Fibroblast of pulmonary artery (primary cell): ENCODE data around the gene DUSP11.

Experiments used
- DNase-seq: peaks from one replicate; pipeline ENCODE4 v3.0.0-alpha.2; 2010; ENCODE audit warnings: low read depth
- H3K4me3 ChIP-seq: replicated peaks from 2 replicates; pipeline ENCODE4 v1.5.1; 2011; ENCODE audit warnings: low read depth, mild to moderate bottlenecking, control low read depth, low read length, moderate library complexity
- CTCF ChIP-seq: IDR thresholded peaks from 2 replicates; pipeline ENCODE4 v1.5.1; 2011; ENCODE audit warnings: mild to moderate bottlenecking, control low read depth, low read length, inconsistent platforms; ENCODE audit errors: missing control alignments

DUSP11 gene

DNA sequence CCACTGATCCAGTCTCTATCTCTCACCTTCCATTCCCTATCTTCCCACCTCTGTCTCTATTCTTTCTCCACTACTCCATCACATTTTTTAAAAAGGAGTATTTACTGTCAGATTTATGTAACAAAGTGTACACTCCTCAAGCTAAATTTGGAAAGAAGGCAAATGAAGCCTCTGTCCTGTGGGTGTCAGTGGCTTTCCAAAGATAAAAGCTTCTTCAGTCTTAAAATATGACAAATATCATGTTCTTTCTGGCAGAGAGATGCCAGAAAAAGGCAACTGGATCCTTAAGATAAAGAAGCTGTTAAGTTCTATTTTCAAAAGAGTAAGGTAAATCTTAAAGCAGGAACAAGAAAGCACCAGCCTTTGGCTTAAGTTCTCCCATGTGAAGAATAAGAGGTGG is 7.1 kb downstream of the DUSP11 start:
- DNase-seq = no peak
- TF ChIP-seq CTCF = no peak
- H3K4me3 ChIP-seq = no peak overlapping the region

DNA sequence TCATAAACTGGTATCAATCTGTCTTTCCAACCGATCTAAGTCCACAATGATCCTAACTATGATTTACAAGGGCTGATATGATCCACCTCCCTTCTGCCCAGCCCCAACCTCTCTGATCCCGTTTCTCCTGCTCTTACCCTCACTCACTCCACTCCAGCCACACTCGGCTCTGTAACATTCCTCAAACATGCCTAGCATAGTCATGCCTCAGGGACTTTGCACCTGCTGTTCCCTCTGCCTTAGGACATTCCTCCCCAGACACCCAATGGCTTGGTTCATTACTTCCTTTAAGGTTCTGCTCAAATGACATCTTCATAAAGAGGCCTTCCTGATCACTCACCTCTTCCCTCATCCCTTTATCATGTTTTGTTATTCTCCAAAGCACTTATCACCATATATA is 9.2 kb downstream of the DUSP11 start:
- no peak for DNase-seq
- H3K4me3 ChIP-seq = no peak overlapping the region
- no peak for TF ChIP-seq CTCF

DNA sequence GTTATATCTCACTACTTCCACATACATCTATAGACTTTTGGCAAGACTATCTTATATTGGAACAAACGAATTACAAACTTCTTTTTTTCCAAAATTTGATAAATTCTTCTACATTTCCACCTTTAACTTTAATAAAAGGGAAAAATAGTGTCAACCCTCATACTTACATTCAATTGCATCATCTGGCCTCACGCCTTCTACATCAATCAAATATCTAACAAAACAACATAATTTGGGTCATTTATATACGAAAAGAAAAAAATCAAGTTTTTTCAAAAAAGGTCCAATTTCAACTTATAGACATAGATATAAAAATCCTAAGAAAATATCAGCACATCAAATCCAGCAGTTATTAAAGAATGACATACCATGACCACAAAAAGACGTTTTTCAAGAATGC is 12.9 kb downstream of the DUSP11 start:
- TF ChIP-seq CTCF = no peak
- DNase-seq = no peak
- no peak overlapping the region for H3K4me3 ChIP-seq

GRCh38 chr2:73766349-73766748 is 13.6 kb downstream of the DUSP11 start:
- H3K4me3 ChIP-seq = no peak overlapping the region
- DNase-seq = no peak
- TF ChIP-seq CTCF = no peak

- no peak overlapping the region for H3K4me3 ChIP-seq
- TF ChIP-seq CTCF = no peak
- no peak for DNase-seq
Observed at GRCh38 chr2:73764945-73765344, 15.0 kb downstream of the DUSP11 start.

DNA sequence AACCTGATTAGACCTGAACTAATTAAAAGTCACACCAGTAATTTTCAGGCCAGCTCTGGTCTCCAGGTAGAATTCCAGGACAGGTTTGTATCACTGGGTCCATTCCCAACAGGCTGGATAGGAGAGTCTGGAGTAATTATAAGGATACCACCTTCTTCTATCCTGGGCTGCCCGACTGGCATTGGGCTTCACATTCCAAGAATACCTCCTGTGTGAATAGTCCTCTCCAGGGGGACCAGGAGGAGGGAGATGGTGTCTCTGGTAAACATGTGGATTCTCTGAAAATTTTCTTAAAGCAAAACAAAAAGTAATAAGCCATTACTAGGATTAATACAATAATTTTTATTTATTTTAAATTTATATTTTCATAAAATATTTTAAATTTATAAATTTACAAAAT is 17.3 kb downstream of the DUSP11 start:
- DNase-seq = no peak
- no peak for TF ChIP-seq CTCF
- no peak overlapping the region for H3K4me3 ChIP-seq

- no peak for TF ChIP-seq CTCF
- no peak overlapping the region for H3K4me3 ChIP-seq
- peak; percentile 63 for DNase-seq
Observed at GRCh38 chr2:73759904-73760303, 20.0 kb downstream of the DUSP11 start.
